Adipocyte (in vitro differentiated cells): Measurements from ENCODE around the gene KRTAP16-1.

Experiments
- DNase-seq: peaks from one replicate; pipeline ENCODE4 v3.0.0-alpha.2; 2015; ENCODE audit warnings: low read depth
- H3K27me3 ChIP-seq: replicated peaks from 2 replicates; pipeline ENCODE4 v1.7.0; 2013; ENCODE audit warnings: mild to moderate bottlenecking, low read length, moderate library complexity; ENCODE audit not compliant: control insufficient read depth, insufficient read depth
- H3K36me3 ChIP-seq: 2 replicates; pipeline ENCODE4 v1.7.0; 2013; ENCODE audit warnings: low read length, mild to moderate bottlenecking, moderate library complexity; ENCODE audit not compliant: control insufficient read depth, insufficient read depth, severe bottlenecking
- H3K4me1 ChIP-seq: 2 replicates; pipeline ENCODE4 v1.7.0; 2013; ENCODE audit warnings: mild to moderate bottlenecking, low read length, moderate library complexity; ENCODE audit not compliant: control insufficient read depth, insufficient read depth
- H3K4me3 ChIP-seq: 2 replicates; pipeline ENCODE4 v1.7.0; 2013; ENCODE audit warnings: mild to moderate bottlenecking, low read length, moderate library complexity
- H3K9ac ChIP-seq: 2 replicates; pipeline ENCODE4 v1.7.0; 2013; ENCODE audit warnings: mild to moderate bottlenecking, low read length, moderate library complexity
- H3K9me3 ChIP-seq: 2 replicates; pipeline ENCODE4 v1.7.0; 2013; ENCODE audit warnings: mild to moderate bottlenecking, low read length, moderate library complexity; ENCODE audit not compliant: control insufficient read depth

KRTAP16-1 gene

GRCh38 chr17:41315204-41315794 lies 6.2 kb upstream of the KRTAP16-1 start, which contains the start of gene KRTAP17-1:
Gene KRTAP17-1, minus strand, starts transcription at chr17:41315710. Its CDS starts 60 bp downstream, at chr17:41315650.
- Histone ChIP-seq H3K36me3 (no peaks in the 10 kb centered on the region), H3K4me3 (no peak within 1 kb of the TSS), H3K9ac (no peak within 1 kb of the TSS), H3K27me3 (peaks cover 12% of the 10 kb centered on the region), H3K9me3 (peaks cover 10% of the 10 kb centered on the region), H3K4me1 (no peaks in the 10 kb centered on the region)
- no peak for DNase-seq

GRCh38 chr17:41311111-41311510 lies 2.0 kb upstream of the KRTAP16-1 start:
- no peaks in the 10 kb centered on the region for H3K4me1 ChIP-seq
- no peaks in the 10 kb centered on the region for H3K36me3 ChIP-seq
- H3K9me3 ChIP-seq: no peaks in the 10 kb centered on the region
- no peak for DNase-seq
- H3K4me3 ChIP-seq: no peak overlapping the region
- peaks cover 32% of the 10 kb centered on the region for H3K27me3 ChIP-seq
- H3K9ac ChIP-seq: no peak overlapping the region

- Histone ChIP-seq H3K9me3 (no peaks in the 10 kb centered on the region), H3K4me3 (no peak overlapping the region), H3K4me1 (no peaks in the 10 kb centered on the region), H3K9ac (no peak overlapping the region), H3K36me3 (no peaks in the 10 kb centered on the region), H3K27me3 (peaks cover 23% of the 10 kb centered on the region)
- DNase-seq: no peak
These were observed 725 bp downstream of the KRTAP16-1 start for GRCh38 chr17:41308251-41308917.

DNA sequence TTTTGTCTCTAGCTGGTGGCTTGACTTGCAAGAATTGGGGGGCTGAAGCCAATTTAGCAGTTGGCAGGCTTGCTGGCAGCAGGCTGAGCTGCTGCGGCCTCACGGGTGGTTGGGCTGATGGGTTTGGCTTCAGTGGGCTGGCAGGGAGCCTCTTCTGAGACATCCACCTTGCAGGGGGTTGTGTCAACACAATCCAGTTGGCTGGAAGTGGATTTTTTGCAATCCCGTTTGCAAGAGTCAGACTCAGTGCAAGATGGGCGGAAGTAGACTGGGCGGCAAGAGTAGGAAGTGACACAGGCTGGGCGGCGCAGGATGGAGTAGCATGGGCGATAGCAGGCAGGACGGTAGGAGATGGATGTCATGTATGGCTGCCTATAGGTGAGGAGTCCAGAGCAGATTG lies 1.5 kb downstream of the KRTAP16-1 start:
- peaks cover 23% of the 10 kb centered on the region for H3K27me3 ChIP-seq
- no peaks in the 10 kb centered on the region for H3K4me1 ChIP-seq
- H3K4me3 ChIP-seq: no peak overlapping the region
- no peak for DNase-seq
- H3K36me3 ChIP-seq: no peaks in the 10 kb centered on the region
- H3K9ac ChIP-seq: no peak overlapping the region
- no peaks in the 10 kb centered on the region for H3K9me3 ChIP-seq

- H3K4me3 ChIP-seq: no peak overlapping the region
- H3K9me3 ChIP-seq: no peaks in the 10 kb centered on the region
- DNase-seq: no peak
- no peak overlapping the region for H3K9ac ChIP-seq
- no peaks in the 10 kb centered on the region for H3K36me3 ChIP-seq
- H3K27me3 ChIP-seq: peaks cover 13% of the 10 kb centered on the region
- peaks cover 4% of the 10 kb centered on the region for H3K4me1 ChIP-seq
These were observed 5.0 kb downstream of the KRTAP16-1 start for GRCh38 chr17:41304091-41304490.

- Histone ChIP-seq H3K9ac (no peak overlapping the region), H3K4me3 (no peak overlapping the region), H3K36me3 (no peaks in the 10 kb centered on the region), H3K9me3 (no peaks in the 10 kb centered on the region), H3K4me1 (peaks cover 4% of the 10 kb centered on the region), H3K27me3 (peaks cover 7% of the 10 kb centered on the region)
- DNase-seq: no peak
These were observed 6.1 kb downstream of the KRTAP16-1 start for GRCh38 chr17:41302981-41303380.

- peaks cover 4% of the 10 kb centered on the region for H3K4me1 ChIP-seq
These were observed 6.9 kb downstream of the KRTAP16-1 start, which contains the start of gene KRTAP29-1 for GRCh38 chr17:41301916-41302901. Gene KRTAP29-1, minus strand, starts transcription at chr17:41302851. Its CDS starts 0 bp downstream, at chr17:41302851.

GRCh38 chr17:41301204-41301790 lies 7.8 kb downstream of the KRTAP16-1 start:
- no peak overlapping the region for H3K4me3 ChIP-seq
- H3K27me3 ChIP-seq: peaks cover 2% of the 10 kb centered on the region
- no peak overlapping the region for H3K9ac ChIP-seq
- peaks cover 4% of the 10 kb centered on the region for H3K4me1 ChIP-seq
- no peaks in the 10 kb centered on the region for H3K9me3 ChIP-seq
- H3K36me3 ChIP-seq: no peaks in the 10 kb centered on the region
- DNase-seq: no peak

More at GRCh38 chr17:41301916-41302901, 6.9 kb downstream of the KRTAP16-1 start, which contains the start of gene KRTAP29-1:
- no peak within 1 kb of the TSS for H3K9ac ChIP-seq
- no peak within 1 kb of the TSS for H3K4me3 ChIP-seq
- peaks cover 7% of the 10 kb centered on the region for H3K27me3 ChIP-seq
- H3K9me3 ChIP-seq: no peaks in the 10 kb centered on the region
- DNase-seq: no peak
- H3K36me3 ChIP-seq: no peaks in the 10 kb centered on the region

DNA sequence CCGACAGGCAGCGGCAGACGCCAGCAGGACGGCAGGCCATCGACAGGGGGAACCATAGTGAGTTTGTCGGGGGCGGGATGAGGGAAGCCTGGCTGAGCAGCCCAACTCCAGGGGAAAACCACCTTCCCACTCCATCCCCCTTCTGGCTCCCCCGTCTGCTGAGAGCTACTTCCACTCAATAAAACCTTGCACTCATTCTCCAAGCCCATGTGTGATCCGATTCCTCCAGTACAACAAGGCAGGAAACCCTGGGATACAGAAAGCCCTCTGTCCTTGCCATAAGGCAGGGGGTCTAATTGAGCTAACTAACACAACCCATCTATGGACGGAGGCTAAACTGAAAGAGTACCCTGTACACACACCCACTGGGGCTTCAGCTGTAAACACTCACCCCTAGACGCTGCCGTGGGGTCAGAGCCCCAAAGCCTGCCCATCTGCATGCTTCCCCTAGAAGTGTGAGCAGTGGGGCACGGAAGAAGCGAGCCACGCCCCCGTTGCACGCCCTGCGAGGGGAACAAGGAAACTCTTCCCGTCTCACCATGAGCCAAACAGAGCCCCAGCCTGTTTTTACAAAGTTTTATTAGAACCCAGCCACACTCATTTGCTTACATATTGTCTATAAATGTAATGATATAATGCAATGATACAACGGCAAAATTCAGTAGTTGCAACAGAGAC lies 10.5 kb downstream of the KRTAP16-1 start:
- DNase-seq: no peak
- Histone ChIP-seq H3K9ac (no peak overlapping the region), H3K36me3 (no peaks in the 10 kb centered on the region), H3K9me3 (no peaks in the 10 kb centered on the region), H3K27me3 (no peaks in the 10 kb centered on the region), H3K4me3 (no peak overlapping the region), H3K4me1 (peaks cover 4% of the 10 kb centered on the region)

DNA sequence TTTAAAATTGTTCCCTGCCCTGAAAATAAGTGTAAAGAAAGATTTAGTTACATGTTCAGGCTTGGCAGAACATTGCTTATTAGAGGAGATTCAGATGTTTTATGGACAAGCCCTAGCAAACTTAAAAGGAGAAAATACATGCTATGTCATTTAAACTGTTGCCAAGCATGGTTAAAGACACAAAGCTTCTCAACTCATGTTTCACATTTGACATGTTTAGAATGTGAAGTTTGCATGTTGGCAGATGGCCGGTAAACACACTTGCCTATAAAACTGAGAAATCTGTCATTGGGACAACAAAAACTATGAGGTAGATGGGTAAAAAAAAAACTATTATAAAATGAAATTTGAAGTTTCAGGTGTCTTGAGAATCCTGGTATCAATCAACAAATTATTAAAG lies 12.3 kb downstream of the KRTAP16-1 start:
- H3K27me3 ChIP-seq: peaks cover under 1% of the 10 kb centered on the region
- H3K9ac ChIP-seq: no peak overlapping the region
- no peaks in the 10 kb centered on the region for H3K9me3 ChIP-seq
- peaks cover 4% of the 10 kb centered on the region for H3K4me1 ChIP-seq
- no peaks in the 10 kb centered on the region for H3K36me3 ChIP-seq
- H3K4me3 ChIP-seq: no peak overlapping the region
- no peak for DNase-seq
